Gastrocnemius medialis (tissue), 4 donors: ENCODE results near the gene ARHGAP40. TPM values are rescaled to one million over a fixed set of nuclear protein-coding genes. Genes with fewer than 3 reads are reported as not detected.
"Not testable (repeated sequence)": the region's sequence is repeated elsewhere in the genome, so short reads cannot be mapped to it uniquely, and the experiment has no call there.

Source experiments
- ATAC-seq, 2 donors: fragments of 150-250 bp; one replicate each; pipeline ENCODE4 v1.9.1; 2016
- DNase-seq, 2 donors: peaks; one replicate each; pipeline ENCODE4 v3.0.0-alpha.2; 2019
- H3K27ac ChIP-seq, 4 donors: fragments of 200-600 bp; sonication (generic); 1 replicate in 1 of 4; 2 replicates in 3 of 4; pipeline ENCODE4 v1.5.1; 2016 to 2018; ENCODE audit warnings: mild to moderate bottlenecking in 2 of 4, moderate library complexity in 1 of 4
- H3K27me3 ChIP-seq, 3 donors: fragments of 200-600 bp; sonication (generic) in 2 of 3; 1 replicate in 1 of 3; 2 replicates in 2 of 3; pipeline versions ENCODE4 v1.5.1 to v1.6.0; 2016 to 2019; ENCODE audit warnings: mild to moderate bottlenecking in 1 of 3, moderate library complexity in 1 of 3
- H3K36me3 ChIP-seq, 2 donors: fragments of 200-600 bp; sonication (generic) in 1 of 2; one replicate each; pipeline ENCODE4 v1.5.1; 2017 to 2018
- H3K4me1 ChIP-seq, 2 donors: fragments of 200-600 bp; sonication (generic) in 1 of 2; one replicate each; pipeline ENCODE4 v1.5.1; 2016 to 2017; ENCODE audit warnings: mild to moderate bottlenecking in 2 of 2
- H3K4me3 ChIP-seq, 4 donors: fragments of 200-600 bp; sonication (generic) in 3 of 4; 1 replicate in 1 of 4; 2 replicates in 3 of 4; pipeline ENCODE4 v1.5.1; 2016 to 2019; ENCODE audit warnings: mild to moderate bottlenecking in 2 of 4
- H3K9me3 ChIP-seq, 3 donors: fragments of 200-600 bp; sonication (generic) in 2 of 3; 1 replicate in 1 of 3; 2 replicates in 2 of 3; pipeline ENCODE4 v1.5.1; 2016 to 2019
- CTCF ChIP-seq, 5 experiments: fragments of 450-650 bp in 3 of 5; fragments of 200-600 bp in 2 of 5; sonication (generic) in 2 of 5; IDR thresholded peaks in 4 of 5; conservative IDR thresholded peaks in 1 of 5; 1 replicate in 4 of 5; 2 replicates in 1 of 5; pipeline ENCODE4 v1.5.1; 2016 to 2019; ENCODE audit warnings: antibody characterized with exemption in 5 of 5, mild to moderate bottlenecking in 3 of 5, moderate library complexity in 3 of 5
- POLR2A ChIP-seq, 2 donors: fragments of 450-650 bp; IDR thresholded peaks; one replicate each; pipeline ENCODE4 v1.6.1; 2017; ENCODE audit warnings: antibody characterized with exemption in 2 of 2, mild to moderate bottlenecking in 2 of 2, moderate library complexity in 2 of 2
- in situ Hi-C, 4 donors: fragments of 200-750 bp; cut with MboI; loops; one replicate each; pipeline versions ENCODE4 v1.15.0 to v1.8.0; 2017; ENCODE audit warnings: low sequenced_read_pairs in 4 of 4
- intact Hi-C: fragments of 100-400 bp; cut with DNase I; formaldehyde crosslinking; loops from one replicate; pipeline ENCODE4 v1.15.1; 2023; ENCODE audit warnings: low total_unique reads
- total RNA-seq, 4 donors: library from RNA; depleted of rRNA; stranded (reverse); fragments of >200 nt; gene quantifications; one replicate each; pipeline versions ENCODE4 v1.1.0 to v1.2.3, GENCODE V29; 2016

ARHGAP40 gene
- total RNA-seq, 4 donors from 2014 or later: not detected

- no peak for ATAC-seq
- in situ Hi-C loops (no loop called here), intact Hi-C loops (no loop called here)
- no peak overlapping the region for H3K4me3 ChIP-seq
- TF ChIP-seq POLR2A (IDR thresholded peaks at IDR 0.05) (no peak), CTCF (IDR thresholded peaks at IDR 0.05 in 4 of 5, conservative IDR thresholded peaks at IDR 0.05 in 1 of 5) (no peak)
- no peaks in the 10 kb centered on the region for H3K36me3 ChIP-seq
- no peak overlapping the region for H3K27ac ChIP-seq
- DNase-seq: no peak
- H3K27me3 ChIP-seq: no peaks in the 10 kb centered on the region
- H3K4me1 ChIP-seq: no peaks in the 10 kb centered on the region
- H3K9me3 ChIP-seq: no peaks in the 10 kb centered on the region
Observed at GRCh38 chr20:38589351-38589750, 12.3 kb upstream of the ARHGAP40 start.

- no peak for TF ChIP-seq CTCF (IDR thresholded peaks at IDR 0.05 in 4 of 5, conservative IDR thresholded peaks at IDR 0.05 in 1 of 5)
- no peak for TF ChIP-seq POLR2A (IDR thresholded peaks at IDR 0.05)
- no peak overlapping the region for H3K27ac ChIP-seq
- DNase-seq (no peak), ATAC-seq (no peak)
- intact Hi-C loops: no loop called here
- no peak overlapping the region for H3K4me3 ChIP-seq
- in situ Hi-C loops: no loop called here
- H3K4me1 ChIP-seq: no peaks in the 10 kb centered on the region
- no peaks in the 10 kb centered on the region for H3K27me3 ChIP-seq
- no peaks in the 10 kb centered on the region for H3K36me3 ChIP-seq
- no peaks in the 10 kb centered on the region for H3K9me3 ChIP-seq
Observed at GRCh38 chr20:38589967-38590675, 11.5 kb upstream of the ARHGAP40 start.

GRCh38 chr20:38590676-38591473 lies 10.7 kb upstream of the ARHGAP40 start:
- Histone ChIP-seq H3K36me3 (no peaks in the 10 kb centered on the region), H3K9me3 (no peaks in the 10 kb centered on the region), H3K4me1 (no peaks in the 10 kb centered on the region), H3K27me3 (no peaks in the 10 kb centered on the region), H3K27ac (no peak overlapping the region), H3K4me3 (no peak overlapping the region)
- no peak for TF ChIP-seq POLR2A (IDR thresholded peaks at IDR 0.05)
- TF ChIP-seq CTCF (IDR thresholded peaks at IDR 0.05 in 4 of 5, conservative IDR thresholded peaks at IDR 0.05 in 1 of 5): no peak
- DNase-seq (no peak), ATAC-seq (no peak)
- in situ Hi-C loops: no loop called here
- intact Hi-C loops: no loop called here

GRCh38 chr20:38591474-38592410 lies 9.9 kb upstream of the ARHGAP40 start:
- no peak for TF ChIP-seq CTCF (IDR thresholded peaks at IDR 0.05 in 4 of 5, conservative IDR thresholded peaks at IDR 0.05 in 1 of 5)
- no peak for TF ChIP-seq POLR2A (IDR thresholded peaks at IDR 0.05)
- Histone ChIP-seq H3K4me1 (no peaks in the 10 kb centered on the region), H3K4me3 (no peak overlapping the region), H3K36me3 (no peaks in the 10 kb centered on the region), H3K27me3 (no peaks in the 10 kb centered on the region), H3K27ac (no peak overlapping the region), H3K9me3 (no peaks in the 10 kb centered on the region)
- DNase-seq (no peak), ATAC-seq (no peak)
- intact Hi-C loops (no loop called here), in situ Hi-C loops (no loop called here)

GRCh38 chr20:38592411-38592790 lies 9.2 kb upstream of the ARHGAP40 start:
- in situ Hi-C loops, H3K9me3 ChIP-seq, intact Hi-C loops, H3K36me3 ChIP-seq, H3K4me1 ChIP-seq, H3K27ac ChIP-seq, DNase-seq, ATAC-seq, H3K4me3 ChIP-seq, H3K27me3 ChIP-seq: not testable (repeated sequence)

- H3K27me3 ChIP-seq, H3K9me3 ChIP-seq, H3K4me3 ChIP-seq, DNase-seq, intact Hi-C loops, H3K4me1 ChIP-seq, in situ Hi-C loops, ATAC-seq, H3K27ac ChIP-seq, H3K36me3 ChIP-seq: not testable (repeated sequence)
Observed at GRCh38 chr20:38594281-38594680, 7.3 kb upstream of the ARHGAP40 start.

- H3K9me3 ChIP-seq, H3K4me3 ChIP-seq, H3K4me1 ChIP-seq, ATAC-seq, H3K27ac ChIP-seq, in situ Hi-C loops, H3K36me3 ChIP-seq, DNase-seq, intact Hi-C loops, H3K27me3 ChIP-seq: not testable (repeated sequence)
Observed at GRCh38 chr20:38595886-38596285, 5.7 kb upstream of the ARHGAP40 start.
